ACHN (cell line): ENCODE measurements around the gene COL10A1.
A peak's percentile ranks its signal among the peaks of the same experiment; 100 is the strongest.

Source experiments
- DNase-seq: peaks from one replicate; pipeline ENCODE4 v3.0.0-alpha.2; 2015
- in situ Hi-C: cut with HindIII; loops from 2 replicates; pipeline ENCODE4 v1.10.0; 2017; ENCODE audit warnings: low sequenced_read_pairs, low pct_ligation_motif_present, low pct_unique_long_range_greater_than_20kb

Gene COL10A1

DNA sequence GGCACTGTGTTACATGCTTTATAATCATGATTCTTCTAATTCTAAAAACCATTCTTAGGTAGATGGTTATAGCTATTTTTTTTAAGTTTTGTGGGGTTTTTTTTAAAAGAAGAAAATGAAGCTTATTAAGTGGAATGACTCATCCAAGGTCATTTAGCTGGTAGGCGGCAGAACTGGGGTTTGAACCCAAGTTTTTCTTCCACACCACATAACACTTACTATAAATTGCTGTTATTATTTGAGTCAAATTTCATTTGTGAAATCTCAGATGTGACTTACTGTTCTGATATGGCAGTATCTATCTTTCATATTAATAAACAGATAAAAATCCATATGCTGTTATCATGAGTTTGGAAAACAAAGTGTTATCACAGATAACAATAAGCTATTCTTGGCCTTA lies 10.4 kb upstream of the COL10A1 start:
- in situ Hi-C loops: no loop called here
- DNase-seq: no peak

DNA sequence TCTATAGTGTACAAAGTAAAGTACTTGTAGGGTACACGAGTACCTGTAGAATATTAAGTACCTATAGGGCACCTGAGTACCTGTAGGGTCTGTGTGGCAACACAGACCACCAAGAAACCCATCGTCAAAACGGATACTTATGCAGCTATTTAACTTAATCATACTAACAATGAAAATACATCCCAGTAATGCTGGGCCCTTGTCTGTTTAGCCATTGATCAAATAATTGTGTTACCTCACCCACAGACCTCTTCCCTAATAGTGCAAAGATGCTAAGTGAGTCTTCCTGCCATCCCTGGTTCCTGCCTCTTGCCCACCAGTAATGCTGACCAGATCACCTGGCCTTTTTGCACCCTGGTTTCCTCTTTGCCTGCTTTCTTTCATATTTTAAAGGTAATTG lies 7.5 kb upstream of the COL10A1 start:
- in situ Hi-C loops: no loop called here
- DNase-seq: no peak

DNA sequence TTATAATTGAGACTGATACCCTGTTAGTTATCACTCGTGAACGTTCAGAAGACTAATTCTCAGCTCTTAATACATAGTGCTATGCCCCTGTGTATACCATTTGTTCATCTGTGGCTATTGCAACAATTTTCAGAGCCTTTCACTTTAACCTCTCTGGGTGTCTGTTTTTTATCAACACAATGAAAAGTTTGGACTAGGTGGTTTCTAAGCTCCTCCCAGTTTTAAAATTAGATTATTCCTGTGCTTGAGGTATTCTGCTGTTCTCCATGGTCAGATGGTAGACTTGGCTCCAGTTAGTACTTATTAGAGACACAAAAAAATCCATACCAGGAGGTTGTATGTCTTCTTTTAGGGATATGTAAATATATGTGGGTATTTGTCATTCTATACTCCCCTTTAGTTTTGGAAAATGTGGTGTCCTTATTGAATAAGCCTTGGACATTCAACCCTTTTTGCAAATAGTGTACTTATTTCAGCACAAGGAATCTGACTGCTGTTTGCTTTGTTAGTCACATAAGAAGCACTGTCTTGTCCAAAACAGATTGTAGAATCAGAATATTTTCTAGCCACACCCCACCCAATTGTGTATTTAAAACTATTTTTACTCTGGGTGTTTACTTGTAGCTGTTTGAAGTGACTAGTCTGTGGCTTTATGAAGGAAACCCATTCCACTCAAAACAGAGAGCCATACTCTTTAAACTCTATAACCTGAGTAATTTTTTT lies 2.0 kb upstream of the COL10A1 start:
- no peak for DNase-seq
- in situ Hi-C loops: no loop called here

DNA sequence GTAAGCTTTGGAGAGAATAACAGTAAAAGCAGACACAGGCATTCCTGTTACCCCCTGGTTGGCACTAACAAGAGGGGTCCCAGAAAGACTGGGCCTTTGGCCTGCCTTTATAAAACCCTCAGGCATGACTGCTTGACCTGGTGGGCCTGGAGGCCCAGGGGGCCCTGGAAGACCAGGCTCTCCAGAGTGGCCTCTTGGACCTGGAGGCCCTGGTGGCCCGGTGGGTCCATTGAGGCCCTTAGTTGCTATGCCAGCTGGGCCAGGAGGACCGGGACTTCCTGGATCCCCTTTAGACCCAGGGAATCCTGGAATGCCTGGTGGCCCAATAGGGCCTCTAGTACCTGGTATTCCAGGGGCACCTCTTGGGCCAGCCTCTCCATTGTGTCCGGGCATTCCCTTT lies 5.5 kb downstream of the COL10A1 start:
- in situ Hi-C loops: no loop called here
- no peak for DNase-seq

DNA sequence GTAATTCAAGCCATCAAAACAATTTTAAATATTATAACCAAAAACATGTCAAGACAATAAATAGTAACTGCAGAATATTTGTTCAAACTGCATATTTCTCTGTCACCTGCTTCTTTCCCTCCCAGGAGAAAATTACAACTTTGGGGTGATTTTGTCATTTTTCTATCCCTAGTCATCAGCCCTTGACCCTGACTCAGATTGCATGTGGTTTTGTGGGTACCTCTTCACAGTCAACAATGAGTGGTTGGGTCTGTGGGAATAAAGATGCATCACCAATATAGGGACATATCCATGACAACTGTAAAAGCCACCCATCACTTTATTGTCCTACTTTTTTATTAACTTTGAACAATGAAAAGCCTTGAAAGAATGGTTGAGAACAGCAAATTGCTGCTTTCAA lies 7.3 kb downstream of the COL10A1 start:
- peak; percentile 25 for DNase-seq
- in situ Hi-C loops: no loop called here

DNA sequence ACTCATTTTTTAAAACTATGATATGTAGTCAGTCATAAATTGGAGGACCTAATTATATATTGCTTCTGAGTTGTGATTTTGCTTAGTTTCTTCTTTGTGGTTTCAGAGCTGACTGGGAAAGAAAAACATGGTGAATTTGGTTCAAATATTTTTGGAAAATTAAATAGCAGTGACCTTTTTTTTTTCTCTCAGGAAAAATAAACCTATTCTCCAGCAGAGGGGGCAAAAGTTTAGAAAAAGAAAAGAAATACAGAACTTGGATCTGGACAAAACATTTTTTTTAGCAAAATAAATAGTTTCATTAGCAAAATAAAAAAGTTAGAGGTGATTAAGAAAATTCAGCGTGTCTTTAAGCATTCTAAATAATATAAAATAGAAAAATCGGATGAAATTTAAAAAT lies 10.2 kb downstream of the COL10A1 start:
- in situ Hi-C loops: no loop called here
- peak; percentile 24 for DNase-seq

DNA sequence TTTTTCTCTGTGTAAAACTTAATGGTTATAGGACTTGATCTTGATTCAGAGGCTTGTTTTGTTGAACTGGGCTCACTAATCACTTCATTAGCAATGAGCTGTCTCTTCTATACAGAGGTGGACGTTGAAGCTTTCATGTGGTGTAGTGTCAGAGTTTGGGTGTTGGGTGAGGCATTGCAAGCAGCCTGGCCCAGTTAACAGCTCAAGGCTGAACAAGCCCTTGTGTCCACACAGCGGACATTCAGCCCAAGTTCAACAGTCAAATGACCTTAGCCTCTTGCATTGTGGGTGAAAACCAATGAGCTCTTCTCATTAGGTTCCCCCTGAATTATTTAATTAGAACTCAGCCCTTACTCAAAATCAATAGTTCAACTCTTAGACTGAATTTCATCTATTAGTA lies 12.5 kb downstream of the COL10A1 start:
- in situ Hi-C loops: no loop called here
- no peak for DNase-seq

DNA sequence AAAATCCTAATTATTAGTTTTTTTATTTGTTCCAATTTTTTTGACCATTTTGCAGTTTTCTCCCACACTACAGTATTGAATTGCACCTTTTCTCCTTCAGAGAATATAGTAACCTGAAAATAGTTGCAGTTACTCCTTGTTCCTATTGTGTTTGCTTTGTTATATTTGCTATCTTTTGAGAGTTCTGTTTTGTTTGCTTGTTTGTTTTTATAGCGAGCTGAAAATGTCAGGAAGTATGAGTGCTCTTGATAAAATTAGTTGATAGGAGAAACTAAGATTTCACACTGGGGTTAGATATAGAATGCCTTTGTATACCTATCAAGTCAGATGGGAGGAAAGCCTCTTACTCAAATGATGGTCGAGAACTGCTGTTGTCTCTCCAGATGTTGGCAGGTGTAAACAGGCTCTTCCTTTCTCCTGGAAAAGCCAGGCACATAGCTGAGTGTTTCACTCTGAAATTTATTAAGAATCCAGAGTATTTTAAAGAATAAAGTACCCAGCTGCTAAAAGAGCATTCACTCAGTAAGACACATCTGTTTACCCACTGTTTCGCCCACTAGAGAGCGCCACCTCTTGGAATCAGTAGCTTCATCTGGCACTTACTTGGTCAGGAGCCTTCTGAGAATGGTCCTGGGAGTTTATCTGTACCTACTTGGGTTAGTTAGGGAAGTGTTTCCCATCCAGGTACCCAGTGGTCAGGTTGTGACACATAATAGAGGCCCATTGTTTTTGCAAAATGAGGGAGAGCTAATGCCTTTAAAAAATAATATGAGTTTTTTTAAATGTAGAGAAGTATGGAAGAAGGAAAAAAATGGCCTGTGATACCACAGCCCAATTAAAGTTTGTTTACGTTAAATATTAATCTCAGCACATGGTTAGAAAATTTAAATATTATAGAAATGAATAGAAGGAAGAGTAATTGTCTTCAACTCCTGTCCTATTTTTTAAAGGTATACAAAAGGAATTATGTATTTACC lies 14.1 kb downstream of the COL10A1 start:
- in situ Hi-C loops: no loop called here
- DNase-seq: peak; percentile 50

DNA sequence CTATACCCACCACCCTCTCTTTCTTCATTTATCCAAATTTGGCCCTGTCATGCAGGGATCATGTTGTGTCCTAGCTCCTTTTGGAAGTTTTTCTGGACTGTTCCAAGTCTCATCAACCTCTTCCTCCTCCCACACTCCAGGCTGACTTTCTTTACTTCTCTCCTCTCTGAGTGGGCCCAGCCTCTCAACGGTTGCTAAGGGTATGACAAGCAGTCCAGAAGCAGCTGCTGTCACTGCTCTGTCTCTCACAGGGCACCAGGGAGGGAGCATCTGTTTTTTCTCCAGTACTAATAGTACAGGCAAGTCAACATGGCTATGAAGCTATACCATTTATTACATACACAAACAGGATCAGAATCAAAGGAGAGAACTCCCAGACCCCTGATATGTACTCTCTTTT lies 17.1 kb downstream of the COL10A1 start:
- in situ Hi-C loops: no loop called here
- DNase-seq: no peak

DNA sequence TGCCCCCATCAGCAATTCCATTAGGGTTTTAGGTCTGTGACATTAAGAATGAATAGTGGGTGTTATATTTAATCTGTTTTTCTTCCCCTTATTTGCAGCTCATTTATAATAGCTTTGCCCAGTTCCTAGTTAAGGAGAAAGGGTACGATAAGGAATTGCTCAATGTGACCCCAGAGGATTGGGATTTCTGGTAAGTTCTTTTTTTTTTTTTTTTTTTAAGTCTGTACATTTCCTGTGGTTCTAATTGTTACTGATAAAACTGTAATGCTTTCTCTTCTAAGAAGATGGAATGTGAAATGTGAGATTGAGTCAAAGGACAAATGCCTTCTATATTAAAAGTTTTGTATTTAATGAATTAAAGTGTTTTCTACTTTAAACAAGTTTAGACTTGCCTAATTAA lies 19.8 kb downstream of the COL10A1 start:
- in situ Hi-C loops: no loop called here
- DNase-seq: no peak

DNA sequence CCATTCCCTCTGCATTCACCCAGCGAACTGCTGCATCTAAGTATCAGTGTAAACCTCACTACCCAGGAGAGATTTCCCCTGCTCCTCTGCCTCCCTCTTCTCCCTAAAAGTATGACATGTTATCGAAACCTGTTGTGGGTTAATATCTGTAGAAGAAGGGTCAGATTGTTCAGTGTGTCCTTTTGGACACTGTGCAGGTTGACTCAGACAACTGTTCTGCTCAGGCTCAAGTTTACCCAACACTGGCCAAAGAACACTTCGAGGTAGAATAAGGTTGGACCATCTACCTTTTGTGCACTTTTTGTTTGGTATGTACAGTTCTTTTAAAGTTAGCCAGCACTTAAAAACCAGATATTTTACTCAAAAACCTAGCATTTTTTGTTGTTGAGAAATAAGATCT lies 20.7 kb downstream of the COL10A1 start:
- no peak for DNase-seq
- in situ Hi-C loops: no loop called here

DNA sequence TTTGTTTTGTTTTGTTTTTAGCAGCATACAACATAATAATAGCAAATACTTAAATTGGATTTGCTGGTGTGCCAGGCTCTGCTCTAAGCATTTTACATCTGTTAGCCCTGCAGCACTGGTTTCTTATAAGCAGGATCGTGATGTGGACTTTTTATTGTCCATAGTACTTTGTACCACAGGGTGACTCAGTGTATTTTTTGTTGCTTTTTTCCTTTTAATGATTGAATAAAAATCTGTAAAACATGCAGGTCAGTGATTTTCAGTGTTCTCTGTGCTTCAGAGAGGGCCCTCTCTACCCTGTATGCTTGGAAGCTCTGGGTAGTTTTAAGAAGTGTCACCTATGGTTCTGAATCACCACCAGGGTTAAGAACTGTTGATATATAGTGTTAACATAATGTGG lies 21.3 kb downstream of the COL10A1 start:
- no peak for DNase-seq
- in situ Hi-C loops: no loop called here

DNA sequence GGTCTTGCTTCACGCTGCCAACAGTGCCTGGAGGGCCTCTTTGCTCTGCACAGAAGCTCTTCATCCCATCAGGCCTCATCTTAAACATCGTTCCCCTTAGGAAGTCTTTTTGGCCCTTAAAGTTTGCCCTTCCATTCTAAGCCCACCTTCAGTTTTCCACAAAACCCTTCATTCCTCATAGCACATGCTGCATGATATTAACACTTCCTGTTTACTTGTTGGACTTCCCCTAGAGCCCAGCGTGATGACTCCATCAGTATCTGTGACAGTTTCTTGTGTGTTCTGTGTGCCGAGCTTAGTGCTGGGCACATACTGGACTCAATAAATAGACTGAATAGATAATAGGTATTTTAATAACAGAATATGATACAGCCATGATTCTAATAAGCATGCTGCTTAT lies 23.1 kb downstream of the COL10A1 start:
- DNase-seq: no peak
- in situ Hi-C loops: no loop called here

DNA sequence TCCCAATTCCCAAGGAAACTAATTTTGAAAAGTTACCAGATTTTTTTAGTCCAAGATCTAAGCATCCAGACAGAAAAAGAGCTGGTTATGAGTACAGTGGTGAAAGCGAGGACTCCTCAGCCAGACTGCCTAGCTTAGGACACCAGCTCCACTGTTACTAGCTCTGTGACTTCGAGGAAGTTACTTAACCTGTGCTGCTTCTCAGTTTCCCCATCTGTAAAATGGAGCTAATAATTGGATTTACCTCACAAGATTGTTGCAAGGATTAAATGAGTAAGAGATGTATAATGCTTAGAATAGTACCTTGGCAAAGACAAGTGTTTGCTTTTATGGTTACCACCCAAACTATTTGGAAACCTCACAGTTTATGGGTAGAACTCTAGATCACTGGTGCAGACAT lies 24.1 kb downstream of the COL10A1 start:
- DNase-seq: no peak
- in situ Hi-C loops: no loop called here

DNA sequence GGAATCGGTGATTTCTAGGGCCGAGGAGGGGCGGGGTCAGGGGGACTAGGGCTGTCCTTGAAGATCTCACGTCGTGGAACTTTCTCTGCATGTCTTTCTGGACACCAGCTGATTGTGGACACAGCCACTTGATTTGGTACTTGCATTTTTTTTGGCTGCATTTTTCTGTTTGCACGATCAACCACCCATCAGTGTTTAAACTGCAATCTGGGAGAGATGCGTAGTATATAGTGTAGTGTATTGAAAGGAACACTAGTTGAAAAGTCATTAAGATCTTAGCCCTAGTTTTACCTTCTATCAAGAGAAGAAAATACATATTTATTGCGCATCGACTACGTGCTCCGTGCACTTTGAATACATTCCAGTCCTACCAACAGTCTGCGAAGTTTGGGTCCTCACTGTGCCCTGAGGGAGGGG lies 24.6 kb downstream of the COL10A1 start:
- in situ Hi-C loops: no loop called here
- DNase-seq: peak; percentile 1

DNA sequence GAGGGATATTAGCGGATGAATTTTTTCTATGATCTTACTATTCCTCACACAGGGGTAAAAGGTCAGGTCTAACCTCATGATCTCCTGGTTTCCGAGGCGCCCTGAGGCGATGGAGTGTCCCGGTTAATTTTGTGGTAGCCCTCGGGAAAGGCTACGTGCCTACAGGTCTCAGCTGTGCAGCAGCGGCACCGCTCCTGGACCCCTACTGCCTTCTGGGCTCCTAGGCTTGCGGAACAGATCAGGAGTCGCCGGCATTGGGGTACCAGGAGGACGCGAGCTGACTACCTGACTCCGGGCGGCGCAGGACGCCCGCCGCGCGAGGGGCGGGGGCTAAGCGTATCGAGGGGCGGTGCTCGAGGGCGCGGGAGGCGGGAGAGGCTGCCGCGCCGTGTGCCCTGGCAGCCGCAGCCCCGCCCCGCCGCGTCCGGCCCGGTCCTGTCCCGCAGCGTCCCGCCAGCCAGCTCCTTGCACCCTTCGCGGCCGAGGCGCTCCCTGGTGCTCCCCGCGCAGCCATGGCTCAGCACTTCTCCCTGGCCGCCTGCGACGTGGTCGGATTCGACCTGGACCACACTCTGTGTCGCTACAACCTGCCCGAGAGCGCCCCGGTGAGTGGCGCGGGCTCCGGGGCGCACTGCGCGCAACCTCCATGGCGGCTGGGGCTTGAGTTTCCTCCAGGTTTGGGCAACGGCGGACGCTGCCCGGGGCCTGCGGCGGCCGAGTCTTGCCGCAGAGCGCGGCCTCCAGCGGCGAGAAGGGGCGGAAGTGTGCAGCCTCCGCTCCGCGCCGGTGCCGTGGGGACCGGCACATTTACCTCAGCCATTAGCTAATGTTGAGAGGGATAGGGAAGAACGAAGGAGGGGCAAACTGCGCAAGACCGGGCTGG lies 25.3 kb downstream of the COL10A1 start, which contains the start of gene NT5DC1:
Gene NT5DC1, plus strand, starts transcription at position 435 of the 883 bp plus-strand sequence. Its CDS starts 78 bp downstream, at position 513.
- peak; percentile 81 for DNase-seq
- in situ Hi-C loops: no loop called here

DNA sequence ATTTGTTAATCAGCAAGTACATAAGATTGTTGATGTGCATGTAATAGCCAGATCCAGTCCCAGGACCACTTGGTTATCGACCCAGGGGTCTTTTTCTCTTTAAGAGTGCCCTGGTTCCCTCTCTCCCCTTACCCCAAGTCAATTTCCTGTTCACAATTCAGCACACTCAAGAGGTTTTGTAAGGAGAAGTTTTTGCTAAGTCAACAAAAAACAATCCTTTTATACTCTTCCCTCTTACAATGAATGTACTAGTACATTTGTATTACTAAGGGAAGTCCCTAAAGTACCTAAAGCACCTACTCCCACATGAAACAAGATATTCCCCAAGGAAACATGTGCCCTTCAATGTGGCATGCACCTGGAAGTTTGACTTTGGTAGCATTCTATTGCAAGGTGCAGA lies 26.9 kb downstream of the COL10A1 start:
- no peak for DNase-seq
- in situ Hi-C loops: no loop called here

DNA sequence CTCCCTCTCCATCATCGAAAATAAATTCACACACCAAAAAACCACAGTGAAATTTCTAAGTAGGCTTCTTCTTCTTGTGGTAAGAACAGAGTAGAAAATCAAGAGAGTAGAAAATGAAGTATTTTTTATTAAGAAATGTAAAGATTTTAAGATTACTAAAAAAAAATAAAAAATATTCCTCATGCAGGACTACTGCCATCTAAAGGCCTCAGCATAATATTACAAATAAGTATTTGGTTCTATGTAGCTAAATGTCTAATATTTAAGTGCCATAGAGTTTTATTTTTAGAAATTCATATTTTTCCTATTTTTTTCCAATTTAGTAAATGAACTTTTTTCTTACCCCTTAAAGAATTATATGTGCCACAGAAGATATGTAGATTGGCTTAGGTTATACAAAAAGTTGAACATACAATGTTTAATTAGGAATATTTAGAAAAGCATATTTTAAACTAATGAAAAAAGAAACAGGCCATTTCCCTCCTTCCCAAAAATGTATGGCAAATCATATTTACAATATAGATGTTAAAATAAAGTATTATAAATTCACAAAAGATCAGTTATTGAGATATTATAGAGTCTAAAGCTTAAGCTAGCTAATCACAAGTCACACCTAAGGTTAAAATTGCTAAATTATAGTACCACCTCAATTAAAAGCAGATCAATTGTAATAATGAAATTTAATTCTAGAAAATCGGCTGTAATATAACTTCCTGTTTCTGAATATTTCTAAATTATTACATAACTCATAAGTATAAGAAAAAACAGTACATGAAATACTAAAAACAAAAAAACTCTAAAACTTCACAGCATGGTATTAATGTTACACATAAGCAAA lies 28.7 kb downstream of the COL10A1 start:
- DNase-seq: peak; percentile 28
- in situ Hi-C loops: no loop called here
